K562 (cell line): ENCODE results near the gene ENTREP3. TPM values are rescaled to one million over a fixed set of nuclear protein-coding genes. Genes with fewer than 3 reads are reported as not detected.

Experiments
- FOXJ2 ChIP-seq: fragments of 200-800 bp; sonication (Bioruptor generic); IDR thresholded peaks from 2 replicates; pipeline ENCODE4 v1.6.1; 2016; ENCODE audit warnings: missing genetic modification characterization, missing compliant biosample characterization
- GABPB2 ChIP-seq: fragments of 250-450 bp; sonication (Bioruptor Pico); conservative IDR thresholded peaks from 2 replicates; pipeline ENCODE4 v1.5.1; 2021; ENCODE audit warnings: mild to moderate bottlenecking
- MGA ChIP-seq: fragments of 450-650 bp; IDR thresholded peaks from 2 replicates; pipeline ENCODE4 v1.6.1; 2016; ENCODE audit warnings: mild to moderate bottlenecking, moderate library complexity
- NFYB ChIP-seq: IDR thresholded peaks from 2 replicates; pipeline ENCODE4 v1.6.1; 2011; ENCODE audit warnings: mild to moderate bottlenecking, moderate library complexity; ENCODE audit not compliant: insufficient read length; ENCODE audit errors: extremely low read depth
- USF1 ChIP-seq: sonication (generic); formaldehyde crosslinking; IDR thresholded peaks from 2 replicates; pipeline ENCODE4 v1.9.0; 2022; ENCODE audit warnings: mild to moderate bottlenecking, missing genetic modification reagents
- XRCC5 ChIP-seq: fragments of 200-400 bp; formaldehyde crosslinking; IDR thresholded peaks from 2 replicates; pipeline ENCODE4 v1.6.1; 2017; ENCODE audit warnings: low read depth, mild to moderate bottlenecking, low read length
- ZFP36 ChIP-seq: fragments of 150-350 bp; IDR thresholded peaks from 2 replicates; pipeline ENCODE4 v1.6.1; 2018; ENCODE audit warnings: low read length, low read depth; ENCODE audit not compliant: partially characterized antibody
- ZHX1 ChIP-seq: fragments of 150-350 bp; conservative IDR thresholded peaks from 2 replicates; pipeline ENCODE4 v1.6.1; 2014; ENCODE audit warnings: low read length
- ZNF644 ChIP-seq: fragments of 200-800 bp; sonication (Bioruptor generic); IDR thresholded peaks from 2 replicates; pipeline ENCODE4 v1.6.1; 2016; ENCODE audit warnings: low read depth, missing genetic modification characterization, missing compliant biosample characterization
- ZNF76 ChIP-seq: fragments of 250-450 bp; sonication (Bioruptor Pico); IDR thresholded peaks from 2 replicates; pipeline ENCODE4 v1.4.0; 2020; ENCODE audit warnings: mild to moderate bottlenecking, moderate library complexity, borderline replicate concordance
- polyA plus RNA-seq, 8 experiments: library from polyadenylated mRNA; depleted of rRNA in 4 of 8; stranded (reverse) in 5 of 8; unstranded in 3 of 8; fragments of >200 nt; fragmentation: Nextera tagmentation in 2 of 8; fragmentation: Illumina TruSeq in 1 of 8; extraction: Ambion mirVana in 2 of 8; extraction: Trizol in 1 of 8; gene quantifications; 2 replicates each; pipeline versions ENCODE4 v1.2.1 to v1.2.3, GENCODE V29; 2011 to 2014; ENCODE audit warnings: inconsistent platforms in 1 of 8, missing spikeins in 1 of 8
- total RNA-seq, 7 experiments: library from RNA; depleted of rRNA in 6 of 7; stranded (reverse); fragments of >200 nt in 6 of 7; fragmentation: Illumina TruSeq in 2 of 7; extraction: Trizol in 2 of 7; gene quantifications; 2 replicates each; pipeline versions ENCODE4 v1.2.1 to v1.2.3, GENCODE V29; 2011 to 2021; ENCODE audit warnings: low replicate concordance in 1 of 7

Gene ENTREP3
- total and polyA plus RNA-seq, 9 of the 15 experiments (the other 6 are each of a cell fraction or from before 2014, with no cell fraction given), result 1.9 to 41.8 (median 5.9) TPM

GRCh38 chr1:155226910-155227260 lies 28.4 kb downstream of the ENTREP3 start (continued):
- TF ChIP-seq ZNF644 (tag) (0 out of 2 replicates have a peak, but pooled peaks have one; percentile 32), NFYB (no peak), FOXJ2 (no peak), ZFP36 (no peak), GABPB2 (CRISPR knock-in tag) (no peak), USF1 (CRISPR knock-in tag) (peak; percentile 67), ZNF76 (CRISPR knock-in tag) (no peak), XRCC5 (no peak), MGA (peak; percentile 94), ZHX1 (no peak)
